Omental fat pad (tissue), 4 donors: ENCODE data around the gene PLEK2. TPM values are rescaled to one million over a fixed set of nuclear protein-coding genes. Genes with fewer than 3 reads are reported as not detected.

ENCODE experiments used
- ATAC-seq: fragments of 150-250 bp; one replicate; pipeline ENCODE4 v1.9.1; 2016; ENCODE audit warnings: mild to moderate bottlenecking, moderate library complexity; ENCODE audit not compliant: low FRiP score
- DNase-seq: peaks from one replicate; pipeline ENCODE4 v3.0.0-alpha.2; 2019; ENCODE audit warnings: low spot score
- total RNA-seq, 4 donors: library from RNA; depleted of rRNA; stranded (reverse); fragments of >200 nt; gene quantifications; one replicate each; pipeline ENCODE4 v1.1.0, GENCODE V29; 2016
- TF ChIP-seq, protein P1 (sequence below), 3 donors: fragments of 450-650 bp; IDR thresholded peaks; one replicate each; pipeline ENCODE4 v1.5.1; 2016 to 2017; ENCODE audit warnings: antibody characterized with exemption in 3 of 3, mild to moderate bottlenecking in 3 of 3, moderate library complexity in 2 of 3

The PLEK2 gene
- total RNA-seq, 4 donors from 2014 or later, result 1.8 to 4.5 (median 3.4) TPM; not detected in 1

GRCh38 chr14:67449096-67449495, 37.1 kb upstream of the PLEK2 start:
- TF ChIP-seq, protein P1, sequence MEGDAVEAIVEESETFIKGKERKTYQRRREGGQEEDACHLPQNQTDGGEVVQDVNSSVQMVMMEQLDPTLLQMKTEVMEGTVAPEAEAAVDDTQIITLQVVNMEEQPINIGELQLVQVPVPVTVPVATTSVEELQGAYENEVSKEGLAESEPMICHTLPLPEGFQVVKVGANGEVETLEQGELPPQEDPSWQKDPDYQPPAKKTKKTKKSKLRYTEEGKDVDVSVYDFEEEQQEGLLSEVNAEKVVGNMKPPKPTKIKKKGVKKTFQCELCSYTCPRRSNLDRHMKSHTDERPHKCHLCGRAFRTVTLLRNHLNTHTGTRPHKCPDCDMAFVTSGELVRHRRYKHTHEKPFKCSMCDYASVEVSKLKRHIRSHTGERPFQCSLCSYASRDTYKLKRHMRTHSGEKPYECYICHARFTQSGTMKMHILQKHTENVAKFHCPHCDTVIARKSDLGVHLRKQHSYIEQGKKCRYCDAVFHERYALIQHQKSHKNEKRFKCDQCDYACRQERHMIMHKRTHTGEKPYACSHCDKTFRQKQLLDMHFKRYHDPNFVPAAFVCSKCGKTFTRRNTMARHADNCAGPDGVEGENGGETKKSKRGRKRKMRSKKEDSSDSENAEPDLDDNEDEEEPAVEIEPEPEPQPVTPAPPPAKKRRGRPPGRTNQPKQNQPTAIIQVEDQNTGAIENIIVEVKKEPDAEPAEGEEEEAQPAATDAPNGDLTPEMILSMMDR (IDR thresholded peaks at IDR 0.05), result no peak
- no peak for DNase-seq
- no peak for ATAC-seq

DNA sequence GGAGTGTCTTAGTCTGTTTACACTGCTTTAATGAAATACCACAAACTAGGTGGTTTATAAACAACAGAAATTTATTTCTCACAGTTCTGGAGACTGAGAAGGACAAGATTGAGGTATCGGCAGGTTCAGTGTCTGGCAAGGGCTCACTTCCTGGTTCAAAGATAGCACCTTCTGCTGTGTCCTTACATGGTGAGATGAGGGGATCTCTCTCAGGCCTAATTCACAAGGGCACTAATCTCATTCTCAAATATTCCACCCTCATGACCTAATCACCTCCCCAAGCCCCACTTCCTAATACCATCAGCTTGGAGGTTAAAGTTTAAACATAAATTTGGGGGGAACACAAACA, 35.0 kb upstream of the PLEK2 start:
- TF ChIP-seq, protein P1 (IDR thresholded peaks at IDR 0.05), result no peak
- no peak for DNase-seq
- ATAC-seq, result no peak

DNA sequence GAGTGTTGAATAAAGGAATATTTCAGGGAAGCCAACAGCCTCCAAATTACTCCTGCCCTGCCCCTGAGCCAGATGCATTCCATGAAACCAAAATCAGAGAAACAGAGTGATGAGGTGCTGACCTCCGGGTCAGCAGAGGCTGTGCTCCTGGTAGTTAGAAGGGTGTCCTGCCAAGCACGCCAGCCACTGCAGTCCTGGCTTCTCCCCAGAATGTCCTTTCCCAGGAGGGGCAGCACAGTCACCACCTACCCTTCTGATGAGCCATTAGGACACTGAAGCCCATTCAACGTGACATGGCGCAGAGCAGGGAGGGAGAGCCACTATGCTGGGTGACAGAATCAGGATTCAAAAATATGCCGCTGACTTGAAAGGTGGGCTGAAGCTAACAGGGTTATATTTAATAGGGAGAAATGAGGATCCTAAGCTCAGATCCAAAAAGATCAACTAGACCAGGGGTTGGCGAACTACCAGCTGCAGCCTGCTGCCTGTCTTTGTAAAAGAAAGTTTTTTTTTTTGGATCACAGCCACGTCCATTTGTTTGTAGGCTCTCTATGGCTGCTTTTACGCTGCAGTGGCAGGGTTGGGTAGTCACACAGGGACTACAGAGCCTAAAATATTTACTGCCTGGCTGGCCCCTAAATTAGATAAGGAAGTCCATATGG, 34.5 kb upstream of the PLEK2 start:
- TF ChIP-seq, protein P1 (IDR thresholded peaks at IDR 0.05), result no peak
- DNase-seq (no peak), ATAC-seq (no peak)

DNA sequence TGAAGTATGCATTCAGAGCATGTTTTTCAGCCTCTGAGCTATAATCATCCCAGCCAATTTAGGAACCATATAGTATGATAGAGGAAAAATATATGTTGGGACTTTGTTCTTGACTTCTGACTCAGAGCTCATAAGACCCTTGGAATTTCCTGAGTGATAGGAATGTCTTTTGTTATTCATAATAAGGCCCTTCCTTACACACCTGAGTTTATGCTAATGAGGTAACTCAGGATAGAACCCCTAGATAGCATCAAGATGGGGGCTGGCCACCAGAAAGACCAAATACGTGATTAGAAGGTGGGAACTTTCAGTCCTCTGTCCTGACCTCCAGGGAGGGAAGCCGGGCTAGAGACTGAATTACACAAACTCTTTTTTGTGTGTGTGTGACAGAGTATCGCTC, 32.4 kb upstream of the PLEK2 start:
- DNase-seq (no peak), ATAC-seq (no peak)
- TF ChIP-seq, protein P1 (IDR thresholded peaks at IDR 0.05), result no peak

DNA sequence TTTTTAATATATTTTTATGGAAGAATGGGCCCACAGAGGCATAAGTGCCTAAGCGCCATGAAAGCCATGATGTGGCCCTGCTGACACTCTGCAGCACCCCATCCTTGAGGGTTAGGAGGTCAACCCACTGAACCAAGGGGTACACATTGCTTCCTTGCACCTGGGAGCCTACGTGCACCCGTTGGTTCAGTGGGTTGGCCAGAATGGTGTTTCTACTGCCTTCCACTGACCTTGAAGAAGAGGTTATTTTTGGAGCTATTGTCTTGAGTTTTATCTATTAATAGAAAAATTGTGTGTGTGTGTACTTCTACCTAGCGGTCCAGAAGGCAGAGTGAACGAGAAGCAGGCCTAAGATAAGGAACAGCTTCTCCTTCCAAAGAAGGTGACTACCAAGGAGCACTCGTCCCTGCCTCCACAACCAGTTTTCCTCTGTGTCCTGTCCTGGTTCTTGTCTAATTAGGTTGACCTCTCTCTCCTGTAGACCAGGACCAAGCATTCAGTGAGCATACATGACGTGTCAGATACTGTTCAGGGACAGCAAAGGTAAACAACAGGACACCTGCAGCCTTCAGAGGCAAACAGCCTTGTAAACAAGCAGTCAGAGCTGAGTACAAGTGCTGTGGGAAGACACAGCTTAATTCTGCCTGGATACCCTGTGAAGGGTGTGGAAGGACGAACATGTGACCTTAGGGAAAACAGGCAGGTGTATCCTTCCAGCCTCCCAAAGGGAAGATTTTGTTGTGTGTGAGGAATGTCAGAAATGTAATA, 30.4 kb upstream of the PLEK2 start:
- ATAC-seq (no peak), DNase-seq (no peak)
- TF ChIP-seq, protein P1 (IDR thresholded peaks at IDR 0.05), result no peak

- TF ChIP-seq, protein P1 (IDR thresholded peaks at IDR 0.05), result no peak
- no peak for DNase-seq
- ATAC-seq, result no peak
Measured at GRCh38 chr14:67441672-67442071, 29.7 kb upstream of the PLEK2 start.

DNA sequence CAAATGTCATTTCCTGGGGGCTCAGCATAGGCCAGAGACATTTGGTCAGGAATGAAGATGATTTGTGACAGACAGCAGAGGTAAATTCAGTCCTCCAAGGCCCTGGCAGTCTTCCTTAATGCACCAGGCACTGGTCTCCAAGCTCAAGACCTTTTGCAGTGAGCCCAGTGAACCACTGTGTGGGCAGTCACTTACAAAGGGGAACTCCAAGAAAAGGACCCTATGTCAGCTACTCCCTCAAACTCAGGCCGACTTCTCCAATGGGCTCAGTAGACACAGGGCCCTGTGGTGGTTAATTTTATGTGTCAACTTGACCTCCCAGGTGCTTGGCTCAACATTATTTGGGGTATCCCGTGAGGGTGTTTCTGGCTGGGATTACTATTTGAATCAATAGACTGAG, 29.3 kb upstream of the PLEK2 start:
- ATAC-seq, result no peak
- no peak for DNase-seq
- TF ChIP-seq, protein P1 (IDR thresholded peaks at IDR 0.05), result no peak
